Lower leg skin (tissue), 3 donors: ENCODE results near the gene CUL1.

ENCODE experiments used
- CTCF ChIP-seq, 3 donors: fragments of 450-650 bp; IDR thresholded peaks; one replicate each; pipeline ENCODE4 v1.5.1; 2016; ENCODE audit warnings: antibody characterized with exemption in 3 of 3, mild to moderate bottlenecking in 3 of 3, moderate library complexity in 2 of 3
- POLR2A ChIP-seq, 2 donors: fragments of 450-650 bp; IDR thresholded peaks; one replicate each; pipeline ENCODE4 v1.6.1; 2016 to 2017; ENCODE audit warnings: antibody characterized with exemption in 2 of 2, mild to moderate bottlenecking in 1 of 2, moderate library complexity in 1 of 2

GRCh38 chr7:148849393-148850098 is 150.8 kb downstream of the CUL1 start:
- TF ChIP-seq CTCF (IDR thresholded peaks at IDR 0.05) (no peak), POLR2A (IDR thresholded peaks at IDR 0.05) (no peak)
